D721Med (cell line): Measurements from ENCODE around the gene C9orf40.

Experiments
- DNase-seq: peaks from one replicate; pipeline ENCODE4 v3.0.0; 2011; ENCODE audit warnings: low spot score; ENCODE audit not compliant: insufficient read length
- FAIRE-seq: peaks from 2 replicates; lab custom pipeline; 2011; peaks lifted over from hg19 to GRCh38; lab: Jason Lieb, UNC
- CTCF ChIP-seq: IDR thresholded peaks from 2 replicates; pipeline ENCODE4 v1.5.1; 2012; ENCODE audit warnings: mild to moderate bottlenecking, control low read depth; ENCODE audit not compliant: insufficient read depth; ENCODE audit errors: missing control alignments

C9orf40 gene

GRCh38 chr9:74952201-74953151 lies at the start of gene C9orf40:
TSS of gene C9orf40 (minus strand) at chr9:74952912. CDS start at chr9:74952611, 301 bp downstream.
- FAIRE-seq (no peak), DNase-seq (peak; percentile 59)
- peak; percentile 63 for TF ChIP-seq CTCF

- FAIRE-seq, result peak; percentile 66
- no peak for DNase-seq
- peak; percentile 71 for TF ChIP-seq CTCF
Observed at GRCh38 chr9:75001719-75002421, 49.2 kb upstream of the C9orf40 start.

- no peak for DNase-seq
- no peak for FAIRE-seq
- TF ChIP-seq CTCF, result no peak
Observed at GRCh38 chr9:75000835-75001234, 48.1 kb upstream of the C9orf40 start.

DNA sequence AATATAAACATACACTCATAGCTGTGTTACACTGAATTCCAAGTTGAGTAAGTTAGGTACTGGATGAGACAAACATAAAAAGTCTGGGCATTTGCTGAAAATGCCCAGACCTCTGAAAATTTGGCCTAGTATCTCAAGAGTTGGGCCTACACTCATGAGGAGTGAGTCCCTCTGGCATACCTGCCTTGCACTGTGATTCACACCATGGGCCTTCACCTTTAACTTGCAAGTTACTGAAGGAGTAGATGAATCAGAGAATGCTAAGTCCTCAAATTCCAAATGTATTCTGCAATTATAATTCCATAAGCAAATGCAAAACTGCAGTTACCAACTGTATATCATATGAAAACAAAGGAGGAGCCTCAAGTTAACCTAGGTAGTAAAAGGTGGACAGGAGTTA lies 32.3 kb upstream of the C9orf40 start:
- no peak for TF ChIP-seq CTCF
- FAIRE-seq (no peak), DNase-seq (no peak)

DNA sequence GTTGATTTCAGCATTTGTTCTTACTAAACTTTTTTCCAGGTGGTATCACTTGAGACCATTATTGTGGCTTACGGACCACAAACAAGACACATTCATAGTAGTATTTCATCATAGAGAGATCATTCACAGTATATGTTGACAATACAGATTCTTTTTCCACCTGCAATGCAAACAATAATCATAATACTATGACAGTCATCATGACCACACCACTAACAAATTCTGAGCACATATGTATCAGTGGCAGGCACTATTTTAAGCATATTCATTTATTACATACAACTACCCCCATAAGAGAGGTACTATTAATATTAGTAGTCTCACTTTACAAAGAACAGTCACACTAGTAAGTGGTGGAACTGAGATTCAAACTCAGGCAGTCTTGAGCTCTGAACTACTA lies 31.0 kb upstream of the C9orf40 start:
- no peak for TF ChIP-seq CTCF
- FAIRE-seq (no peak), DNase-seq (no peak)

- no peak for FAIRE-seq
Observed at GRCh38 chr9:74979844-74980243, 27.1 kb upstream of the C9orf40 start.

More at GRCh38 chr9:74979844-74980243, 27.1 kb upstream of the C9orf40 start:
- TF ChIP-seq CTCF, result no peak
- no peak for DNase-seq
